Activated CD4-positive, alpha-beta memory T cell treated with anti-CD3 and anti-CD28 coated beads for 36 hours (primary cell): Measurements from ENCODE around the gene BLCAP. TPM values are rescaled to one million over a fixed set of nuclear protein-coding genes. Genes with fewer than 3 reads are reported as not detected.
A peak's percentile ranks its signal among the peaks of the same experiment; 100 is the strongest.

Experiments used
- CTCF ChIA-PET: fragments of 350-600 bp; sonication (Branson Sonifier 250); formaldehyde crosslinking; loops from one replicate; lab custom pipeline; 2021; ENCODE audit warnings: antibody characterized with exemption, inconsistent platforms; lab: Charles Lee
- POLR2A ChIA-PET: fragments of 350-600 bp; sonication (Branson Sonifier 250); formaldehyde crosslinking; loops from one replicate; lab custom pipeline; 2021; ENCODE audit warnings: antibody characterized with exemption; lab: Charles Lee
- DNase-seq: peaks from one replicate; pipeline ENCODE4 v3.0.0-alpha.2; 2020
- H3K27ac Mint-ChIP-seq: one replicate; pipeline ENCODE4 v1.8.0; 2021; ENCODE audit warnings: mixed read lengths
- H3K27me3 Mint-ChIP-seq: one replicate; pipeline ENCODE4 v1.8.0; 2021; ENCODE audit warnings: mixed read lengths
- H3K36me3 Mint-ChIP-seq: one replicate; pipeline ENCODE4 v1.8.0; 2021; ENCODE audit warnings: mixed read lengths
- H3K4me1 Mint-ChIP-seq: one replicate; pipeline ENCODE4 v1.8.0; 2021; ENCODE audit warnings: low read depth, mixed read lengths
- H3K4me3 Mint-ChIP-seq: one replicate; pipeline ENCODE4 v1.8.0; 2021; ENCODE audit warnings: mild to moderate bottlenecking, mixed read lengths
- H3K9me3 Mint-ChIP-seq: one replicate; pipeline ENCODE4 v1.8.0; 2021; ENCODE audit warnings: mixed read lengths
- intact Hi-C: fragments of 100-400 bp; cut with micrococcal nuclease; formaldehyde crosslinking; loops from one replicate; pipeline ENCODE4 v1.15.1; 2023
- total RNA-seq, 2 experiments: library from RNA; stranded (reverse); gene quantifications; one replicate each; pipeline ENCODE4 v1.2.3, GENCODE V29; 2021

Gene BLCAP
- total RNA-seq, 2 experiments from 2014 or later: 16.0 to 16.4 TPM

DNA sequence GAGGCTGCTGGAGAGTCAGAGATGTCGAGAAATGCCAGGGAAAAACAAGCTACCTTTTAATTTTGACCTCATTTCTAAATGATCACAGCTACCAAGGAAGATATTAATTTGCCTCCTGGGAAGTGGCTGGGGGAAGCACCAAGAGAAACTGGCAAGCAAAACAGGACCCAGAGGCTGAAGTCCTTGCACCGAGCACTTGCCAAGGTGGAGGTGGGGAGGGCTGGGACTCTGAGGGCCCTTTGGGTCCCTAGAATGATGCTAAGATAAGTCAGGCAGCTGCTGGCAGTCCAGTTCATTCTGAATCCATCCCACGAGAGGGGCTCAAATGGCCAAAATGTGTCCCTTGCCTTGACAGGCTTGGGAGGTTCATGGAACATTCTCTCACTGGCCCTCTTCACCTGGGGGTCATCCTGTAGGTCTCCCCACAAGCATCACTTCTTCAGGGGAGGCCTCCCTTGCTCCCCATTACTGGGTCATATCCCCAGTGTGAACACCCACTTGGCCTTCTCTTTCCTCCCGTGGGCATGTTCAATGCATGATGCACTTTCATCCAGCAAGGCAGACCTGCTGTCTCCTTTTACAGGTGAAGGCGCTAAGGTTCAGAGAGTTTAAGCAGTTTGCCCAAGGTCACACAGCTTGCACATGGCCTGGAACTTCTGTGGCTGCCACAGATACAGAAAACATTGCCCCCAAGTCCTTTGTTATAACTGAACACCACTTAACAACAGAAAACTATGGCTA lies 39.1 kb upstream of the BLCAP start:
- Mint-ChIP-seq H3K27me3 (peaks cover 45% of the 10 kb centered on the region), H3K9me3 (no peaks in the 10 kb centered on the region), H3K27ac (no peak overlapping the region), H3K36me3 (no peaks in the 10 kb centered on the region), H3K4me1 (peaks cover 2% of the 10 kb centered on the region), H3K4me3 (no peak overlapping the region)
- no peak for DNase-seq
- intact Hi-C loops: no loop called here
- ChIA-PET CTCF (interaction anchor here (5.3 kb wide), 1 partner anchor 654 kb away, joined by 39 read pairs; no protein-coding TSS in a partner anchor), POLR2A (no interaction called here)

DNA sequence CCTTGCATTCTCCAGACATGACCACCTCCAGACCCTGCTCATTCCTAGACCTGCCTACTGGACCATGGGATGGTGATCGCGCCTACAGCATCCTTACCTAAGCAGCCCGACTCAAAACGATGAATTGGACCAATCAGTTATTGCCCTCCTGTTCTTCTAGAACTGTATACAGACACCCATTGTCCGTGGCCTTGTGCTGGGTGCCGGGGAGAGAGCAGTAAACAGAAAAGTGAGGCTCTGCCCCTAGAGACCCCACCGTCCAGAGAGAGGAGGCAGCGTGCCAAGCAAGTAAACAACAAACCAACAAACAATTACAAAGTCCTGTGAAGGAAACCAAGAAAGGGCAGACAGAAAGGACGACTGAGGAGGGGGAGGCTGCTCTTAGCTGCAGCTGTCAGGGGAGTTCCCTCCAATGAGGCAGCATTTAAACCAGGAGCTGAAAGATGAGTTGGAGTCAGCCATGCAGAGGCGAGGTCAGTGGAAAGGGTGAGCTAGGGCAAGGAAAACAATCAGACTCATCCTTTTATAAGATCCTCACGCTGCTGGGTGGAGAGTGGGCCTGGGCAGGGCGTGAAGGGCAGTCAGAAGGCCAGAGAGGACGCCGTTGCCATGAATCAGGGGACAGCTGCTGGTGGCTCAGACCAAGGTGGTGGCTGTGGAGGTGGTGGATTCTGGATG lies 37.6 kb upstream of the BLCAP start:
- Mint-ChIP-seq H3K27me3 (peaks cover 41% of the 10 kb centered on the region), H3K36me3 (no peaks in the 10 kb centered on the region), H3K4me3 (no peak overlapping the region), H3K27ac (no peak overlapping the region), H3K4me1 (peaks cover 2% of the 10 kb centered on the region), H3K9me3 (no peaks in the 10 kb centered on the region)
- intact Hi-C loops: loop anchor here (2.0 kb wide), 1 partner anchor 656 kb away; no protein-coding TSS in a partner anchor
- DNase-seq: no peak
- CTCF ChIA-PET: interaction anchor here (0.9 to 5.3 kb wide), 11 partner anchors 10 to 656 kb away, joined by 3 to 39 read pairs (median 5); partner anchors contain the start of genes RPRD1B and TTI1
- POLR2A ChIA-PET: no interaction called here

DNA sequence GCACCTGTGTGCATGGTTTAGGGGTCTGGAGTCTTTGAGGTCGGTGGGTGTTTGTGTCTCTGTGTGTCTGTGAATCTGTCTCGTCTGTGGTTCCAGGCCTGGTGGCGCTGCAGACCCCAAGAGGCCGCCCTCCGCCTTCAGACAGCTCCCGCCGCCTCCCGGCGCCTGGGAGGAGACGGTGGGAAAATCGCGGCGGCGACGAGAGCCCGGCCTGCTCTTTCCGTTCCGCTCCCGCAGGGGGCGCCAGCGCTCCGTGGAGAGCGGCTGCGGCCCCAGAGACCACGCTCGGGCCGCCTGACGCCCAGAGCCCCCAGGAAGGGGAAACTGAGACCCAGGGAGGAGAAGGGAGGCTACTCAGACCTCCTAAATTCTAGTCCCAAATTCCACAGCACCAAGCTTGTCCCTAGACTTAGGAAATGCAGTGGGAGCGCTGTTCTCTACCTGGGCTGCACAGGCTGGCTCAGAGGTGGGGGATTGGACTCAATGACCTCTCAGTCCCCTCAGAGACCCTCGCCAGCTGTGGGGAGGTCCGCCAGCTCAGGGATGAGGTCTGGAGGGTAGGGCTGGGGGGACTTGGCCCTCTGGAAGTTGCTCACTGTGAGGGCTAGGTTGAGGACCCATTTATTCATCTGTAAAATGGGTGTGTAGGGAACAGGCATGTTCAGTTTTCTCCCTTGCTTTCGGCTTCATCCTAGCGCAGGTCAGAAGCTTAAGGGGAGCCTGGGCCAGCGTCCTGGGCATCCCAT lies 36.9 kb upstream of the BLCAP start:
- peak; percentile 58 for DNase-seq
- Mint-ChIP-seq H3K36me3 (no peaks in the 10 kb centered on the region), H3K27ac (no peak overlapping the region), H3K4me3 (no peak overlapping the region), H3K4me1 (peaks cover 2% of the 10 kb centered on the region), H3K27me3 (peaks cover 38% of the 10 kb centered on the region), H3K9me3 (no peaks in the 10 kb centered on the region)
- intact Hi-C loops: loop anchor here (2.0 kb wide), 1 partner anchor 656 kb away; no protein-coding TSS in a partner anchor
- ChIA-PET POLR2A (interaction anchor here (0.6 kb wide), 1 partner anchor 792 kb away, joined by 3 read pairs; no protein-coding TSS in a partner anchor), CTCF (interaction anchor here (0.5 to 5.3 kb wide), 19 partner anchors 9 to 792 kb away, joined by 3 to 39 read pairs (median 4); partner anchors contain the start of genes RPRD1B and TTI1)

DNA sequence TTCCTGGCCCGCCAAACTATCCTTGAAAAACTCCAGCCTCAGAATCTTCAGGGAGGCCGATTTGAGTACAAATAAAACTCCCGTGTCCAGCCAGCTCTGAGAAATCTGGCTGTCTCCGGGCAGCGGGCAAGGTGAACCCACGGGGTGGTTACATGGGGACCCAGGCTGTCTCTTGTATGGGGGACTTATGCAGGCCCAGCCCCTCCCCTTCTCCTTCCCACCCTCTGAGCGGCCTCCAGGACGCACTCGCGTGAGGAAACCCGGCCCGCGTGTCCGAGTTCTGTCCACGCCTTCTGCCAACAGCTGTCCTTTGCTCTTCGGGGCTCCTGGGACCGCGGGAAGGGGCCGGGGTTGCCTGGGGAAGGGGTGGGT lies 36.3 kb upstream of the BLCAP start:
- intact Hi-C loops: loop anchor here (2.0 kb wide), 1 partner anchor 657 kb away; no protein-coding TSS in a partner anchor
- H3K4me1 Mint-ChIP-seq: peaks cover 2% of the 10 kb centered on the region
- DNase-seq: no peak
- H3K36me3 Mint-ChIP-seq: no peaks in the 10 kb centered on the region
- peaks cover 35% of the 10 kb centered on the region for H3K27me3 Mint-ChIP-seq
- no peak overlapping the region for H3K27ac Mint-ChIP-seq
- H3K9me3 Mint-ChIP-seq: no peaks in the 10 kb centered on the region
- ChIA-PET POLR2A (no interaction called here), CTCF (interaction anchor here (0.5 to 5.3 kb wide), 15 partner anchors 8 to 792 kb away, joined by 3 to 39 read pairs (median 5); partner anchors contain the start of genes RPRD1B and TTI1)
- H3K4me3 Mint-ChIP-seq: no peak overlapping the region

DNA sequence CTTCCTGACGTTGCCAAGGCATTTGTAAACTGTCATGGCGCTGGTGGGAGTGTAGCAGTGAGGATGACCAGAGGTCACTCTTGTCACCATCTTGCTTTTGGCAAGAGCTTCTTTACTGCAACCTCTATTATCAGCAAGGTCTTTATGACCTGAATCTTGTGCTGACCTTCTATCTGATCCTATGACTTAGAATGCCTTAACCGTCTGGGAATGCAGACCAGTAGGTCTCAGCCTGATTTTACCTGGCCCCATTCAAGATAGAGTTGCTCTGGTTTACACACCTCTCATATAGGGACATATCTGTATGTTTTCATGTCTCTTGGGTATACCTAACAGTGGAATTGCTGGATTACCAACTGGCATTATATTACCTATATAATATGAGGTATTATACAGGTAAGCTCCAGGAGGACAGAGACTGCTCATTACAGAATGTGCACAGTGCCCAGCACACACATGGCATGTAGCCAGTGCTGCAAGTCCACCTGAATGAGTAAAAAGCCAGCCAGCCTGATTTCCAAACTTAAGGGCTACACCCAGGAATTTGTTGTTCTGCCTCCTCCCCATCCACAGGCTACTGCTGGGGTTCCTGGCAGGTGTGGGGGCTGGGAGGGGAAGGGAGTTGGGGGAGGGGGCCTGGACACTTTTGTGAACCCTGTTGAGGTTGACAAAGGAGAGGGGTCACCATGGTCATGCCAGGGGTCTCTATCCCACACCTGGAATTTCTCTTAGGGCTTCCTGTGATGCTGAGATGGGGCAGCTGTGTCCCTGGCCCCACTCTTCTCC lies 35.2 kb upstream of the BLCAP start:
- CTCF ChIA-PET: interaction anchor here (1.3 to 5.3 kb wide), 3 partner anchors 8 to 658 kb away, joined by 5 to 39 read pairs (median 22); no protein-coding TSS in a partner anchor
- Mint-ChIP-seq H3K4me1 (peaks cover 2% of the 10 kb centered on the region), H3K9me3 (no peaks in the 10 kb centered on the region), H3K27me3 (peaks cover 30% of the 10 kb centered on the region), H3K36me3 (no peaks in the 10 kb centered on the region), H3K27ac (no peak overlapping the region), H3K4me3 (no peak overlapping the region)
- POLR2A ChIA-PET: no interaction called here
- DNase-seq: no peak
- intact Hi-C loops: no loop called here

DNA sequence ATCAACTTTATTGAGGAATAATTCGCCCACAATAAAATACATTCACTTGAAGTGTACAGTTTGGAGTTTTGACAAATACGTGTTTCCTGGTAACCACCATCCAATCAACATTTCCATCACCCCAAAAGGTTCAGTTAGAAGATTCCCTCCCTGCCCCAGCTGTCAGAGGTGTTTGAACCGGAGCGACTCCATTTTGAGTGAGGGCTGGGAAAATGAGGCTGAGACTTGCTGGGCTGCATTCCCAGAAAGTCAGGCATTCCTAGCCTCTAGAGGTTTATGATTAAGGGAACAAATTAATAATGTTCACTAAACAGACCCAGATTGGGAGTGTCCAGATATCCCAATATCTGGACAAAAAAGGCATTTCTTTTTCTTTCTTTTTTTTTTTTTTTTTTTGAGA lies 33.0 kb upstream of the BLCAP start:
- peaks cover 23% of the 10 kb centered on the region for H3K27me3 Mint-ChIP-seq
- H3K9me3 Mint-ChIP-seq: no peaks in the 10 kb centered on the region
- H3K36me3 Mint-ChIP-seq: no peaks in the 10 kb centered on the region
- POLR2A ChIA-PET: interaction anchor here (0.6 kb wide), 1 partner anchor 117 kb away, joined by 3 read pairs; no protein-coding TSS in a partner anchor
- intact Hi-C loops: no loop called here
- CTCF ChIA-PET: no interaction called here
- no peaks in the 10 kb centered on the region for H3K4me1 Mint-ChIP-seq
- H3K4me3 Mint-ChIP-seq: no peak overlapping the region
- H3K27ac Mint-ChIP-seq: no peak overlapping the region
- DNase-seq: no peak

DNA sequence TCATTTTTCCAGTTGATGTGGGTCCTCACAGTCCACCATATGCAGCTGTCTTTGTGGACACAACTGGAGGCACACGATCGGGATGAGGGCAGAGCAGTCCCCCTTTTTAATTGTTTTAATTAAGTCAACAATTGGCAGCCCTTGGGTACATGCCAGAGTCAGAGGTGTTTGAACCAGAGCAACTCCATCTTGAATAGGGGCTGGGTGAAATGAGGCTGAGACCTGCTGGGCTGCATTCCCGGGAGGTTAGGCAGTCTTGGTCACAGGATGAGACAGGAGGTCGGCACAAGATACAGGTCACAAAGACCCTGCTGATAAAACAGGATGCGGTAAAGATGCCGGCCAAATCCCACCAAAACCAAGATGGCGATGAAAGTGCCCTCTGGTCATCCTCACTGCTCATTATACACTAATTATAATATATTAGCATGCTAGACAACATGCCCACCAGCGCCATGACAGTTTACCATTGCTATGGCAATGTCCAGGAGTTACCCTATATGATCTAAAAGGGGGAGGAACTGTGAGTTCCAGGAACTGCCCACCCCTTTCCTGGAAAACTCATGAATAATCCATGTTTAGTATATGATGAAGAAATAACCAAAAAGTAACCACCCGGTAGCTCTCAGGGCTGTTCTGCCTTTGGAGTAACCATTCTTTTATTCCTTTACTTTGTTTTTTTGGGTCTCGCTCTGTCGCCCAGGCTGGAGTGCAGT lies 31.8 kb upstream of the BLCAP start:
- no peak overlapping the region for H3K4me3 Mint-ChIP-seq
- POLR2A ChIA-PET: no interaction called here
- H3K27ac Mint-ChIP-seq: no peak overlapping the region
- intact Hi-C loops: no loop called here
- no peaks in the 10 kb centered on the region for H3K4me1 Mint-ChIP-seq
- peaks cover 17% of the 10 kb centered on the region for H3K27me3 Mint-ChIP-seq
- CTCF ChIA-PET: no interaction called here
- no peaks in the 10 kb centered on the region for H3K36me3 Mint-ChIP-seq
- no peak for DNase-seq
- H3K9me3 Mint-ChIP-seq: no peaks in the 10 kb centered on the region

DNA sequence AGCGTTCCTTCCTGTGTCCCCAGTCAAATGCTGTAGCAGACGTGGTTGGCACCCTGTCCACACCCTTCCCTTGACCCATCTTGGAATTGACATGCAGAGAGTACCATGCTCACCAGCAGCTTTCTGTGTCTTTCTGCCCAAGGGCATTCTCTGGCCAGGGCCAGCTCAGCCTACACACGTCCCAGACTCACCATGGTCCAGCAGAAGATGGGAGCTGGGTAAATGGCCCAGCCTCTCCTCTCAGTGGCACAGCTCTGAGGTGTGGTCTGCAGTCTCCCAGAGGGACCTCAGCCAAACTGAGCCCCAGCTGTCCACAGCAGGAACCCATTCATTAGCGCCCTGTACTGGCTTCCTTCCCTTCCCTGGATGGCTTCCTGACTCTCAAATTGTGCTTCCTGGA lies 31.1 kb upstream of the BLCAP start:
- POLR2A ChIA-PET: no interaction called here
- H3K9me3 Mint-ChIP-seq: no peaks in the 10 kb centered on the region
- DNase-seq: no peak

DNA sequence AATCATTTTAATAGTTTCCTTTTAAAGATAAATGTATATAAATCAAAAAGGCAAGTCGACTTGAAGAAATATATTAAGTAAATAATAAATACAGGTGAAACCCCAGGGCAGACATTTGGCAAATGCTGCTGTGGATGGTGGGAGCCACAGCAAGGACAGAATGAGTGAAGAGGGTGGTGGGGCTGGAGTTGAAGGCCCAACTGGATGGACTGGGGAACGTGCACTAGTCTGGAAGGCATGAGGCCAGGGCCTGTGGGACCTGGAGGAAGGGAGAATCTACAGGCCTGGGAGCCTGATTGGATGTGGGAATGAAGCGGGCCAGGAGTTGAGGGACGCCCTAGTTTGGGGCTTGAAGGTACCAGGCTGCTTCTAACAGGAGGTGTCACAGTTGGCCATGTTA lies 30.6 kb upstream of the BLCAP start:
- POLR2A ChIA-PET: no interaction called here
- H3K4me1 Mint-ChIP-seq: no peaks in the 10 kb centered on the region
- H3K27me3 Mint-ChIP-seq: peaks cover 12% of the 10 kb centered on the region
- H3K4me3 Mint-ChIP-seq: no peak overlapping the region
- DNase-seq: no peak
- H3K36me3 Mint-ChIP-seq: no peaks in the 10 kb centered on the region
- CTCF ChIA-PET: no interaction called here
- intact Hi-C loops: no loop called here
- H3K27ac Mint-ChIP-seq: no peak overlapping the region
- H3K9me3 Mint-ChIP-seq: no peaks in the 10 kb centered on the region

More for the DNA sequence above, 31.1 kb upstream of the BLCAP start:
- Mint-ChIP-seq H3K4me1 (no peaks in the 10 kb centered on the region), H3K4me3 (no peak overlapping the region), H3K36me3 (no peaks in the 10 kb centered on the region), H3K27me3 (peaks cover 17% of the 10 kb centered on the region), H3K27ac (no peak overlapping the region)
- intact Hi-C loops: no loop called here
- CTCF ChIA-PET: no interaction called here

DNA sequence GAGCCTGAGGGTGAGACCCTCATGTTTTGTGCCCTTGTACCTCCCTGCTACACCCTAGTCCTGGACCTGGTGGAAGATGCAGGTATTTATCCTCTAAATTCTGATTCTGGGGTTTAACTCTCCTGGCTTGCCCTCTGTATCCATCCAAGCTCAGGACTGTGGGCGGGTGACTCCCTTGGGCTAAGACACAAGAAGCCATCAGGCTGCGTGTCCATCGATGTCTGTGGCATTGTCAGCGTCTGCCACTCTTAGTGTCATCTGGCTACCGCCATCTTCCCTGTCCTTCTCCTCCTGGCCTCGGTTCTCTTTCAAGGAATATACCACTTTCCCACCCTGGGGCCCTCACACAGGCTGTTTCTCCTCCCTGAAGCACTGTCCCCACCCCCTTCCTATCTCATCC lies 28.9 kb upstream of the BLCAP start:
- Mint-ChIP-seq H3K27me3 (peaks cover 8% of the 10 kb centered on the region), H3K4me3 (no peak overlapping the region), H3K36me3 (no peaks in the 10 kb centered on the region), H3K4me1 (peaks cover 5% of the 10 kb centered on the region), H3K9me3 (no peaks in the 10 kb centered on the region), H3K27ac (no peak overlapping the region)
- DNase-seq: no peak
- intact Hi-C loops: no loop called here
- ChIA-PET POLR2A (no interaction called here), CTCF (interaction anchor here (1.1 kb wide), 1 partner anchor 8 kb away, joined by 4 read pairs; no protein-coding TSS in a partner anchor)
